Embryonic facial prominence (tissue), 1 donor: ENCODE results near the gene MAD1L1.
"Not testable (repeated sequence)": the region's sequence is repeated elsewhere in the genome, so short reads cannot be mapped to it uniquely, and the experiment has no call there.

Experiments
- DNase-seq: peaks from one replicate; pipeline ENCODE4 v3.0.0-alpha.2; 2016; ENCODE audit errors: extremely low spot score

MAD1L1 gene

GRCh38 chr7:1987591-1988532 lies 244.9 kb downstream of the MAD1L1 start:
- DNase-seq = no peak

GRCh38 chr7:1987084-1987535 lies 245.6 kb downstream of the MAD1L1 start:
- DNase-seq = no peak

- DNase-seq = no peak
Measured at GRCh38 chr7:1986366-1987083, 246.2 kb downstream of the MAD1L1 start.

GRCh38 chr7:1985936-1986335 lies 246.8 kb downstream of the MAD1L1 start:
- no peak for DNase-seq

GRCh38 chr7:1985042-1985441 lies 247.7 kb downstream of the MAD1L1 start:
- DNase-seq = no peak

- DNase-seq = no peak
Measured at GRCh38 chr7:1981878-1982230, 250.9 kb downstream of the MAD1L1 start.

- DNase-seq = no peak
Measured at GRCh38 chr7:1981201-1981877, 251.4 kb downstream of the MAD1L1 start.

- no peak for DNase-seq
Measured at GRCh38 chr7:1979591-1980560, 252.9 kb downstream of the MAD1L1 start.

- DNase-seq = no peak
Measured at GRCh38 chr7:1978656-1979590, 253.8 kb downstream of the MAD1L1 start.

- no peak for DNase-seq
Measured at GRCh38 chr7:1977876-1978441, 254.8 kb downstream of the MAD1L1 start.

GRCh38 chr7:1977059-1977875 lies 255.5 kb downstream of the MAD1L1 start:
- no peak for DNase-seq

GRCh38 chr7:1976521-1976920 lies 256.2 kb downstream of the MAD1L1 start:
- not testable (repeated sequence) for DNase-seq

- DNase-seq = no peak
Measured at GRCh38 chr7:1975581-1975980, 257.2 kb downstream of the MAD1L1 start.

GRCh38 chr7:1975179-1975578 lies 257.6 kb downstream of the MAD1L1 start:
- no peak for DNase-seq

- DNase-seq = no peak
Measured at GRCh38 chr7:1974290-1975101, 258.2 kb downstream of the MAD1L1 start.

- DNase-seq = no peak
Measured at GRCh38 chr7:1973321-1974251, 259.2 kb downstream of the MAD1L1 start.

GRCh38 chr7:1972744-1973143 lies 260.0 kb downstream of the MAD1L1 start:
- no peak for DNase-seq
